ENCODE results near the gene FAM163B. TPM values are rescaled to one million over a fixed set of nuclear protein-coding genes. Genes with fewer than 3 reads are reported as not detected.

FAM163B gene
- total RNA-seq (2014; rRNA removed; shearing (Covaris generic)) (0.23 and 1.3 TPM in 2 replicates), polyA plus RNA-seq (2016; fragmentation: Nextera tagmentation; extraction: Ambion mirVana) (0.60 and 0.71 TPM in 2 replicates)
- long read RNA-seq, result 0 reads

GRCh38 chr9:133609311-133610098 is at the start of gene FAM163B:
TSS of gene FAM163B (minus strand) at chr9:133609389. CDS start at chr9:133580223, 29,166 bp downstream.
- Histone ChIP-seq H2AFZ (0 out of 2 replicates have a peak within 1 kb of the TSS, but pooled peaks have one; percentile 43), H3F3A (replicated peaks; ENCODE audit: low read depth) (no peaks in the 10 kb centered on the region), H3K36me3 (ENCODE audit: insufficient read depth) (no peaks in the 10 kb centered on the region), H3K79me2 (replicated peaks; ENCODE audit: insufficient read depth) (no peaks in the 10 kb centered on the region), H3K27me3 (ENCODE audit: insufficient read depth) (peaks cover 15% of the 10 kb centered on the region), H3K9me2 (ENCODE audit: insufficient read depth) (no peaks in the 10 kb centered on the region), H4K20me1 (replicated peaks; ENCODE audit: insufficient read depth) (no peaks in the 10 kb centered on the region), H3K4me1 (ENCODE audit: insufficient read depth) (no peaks in the 10 kb centered on the region; the same call in 1 of the 2 replicates), H3K4me3 (peak within 1 kb of the TSS; percentile 47), H3K27ac (ENCODE audit: low read depth) (no peak within 1 kb of the TSS), H3K4me2 (peak within 1 kb of the TSS; percentile 80; the same call in 1 of the 2 replicates)
- H3K4me3 Mint-ChIP-seq, result peak within 1 kb of the TSS; percentile 72
- H3K4me1 Mint-ChIP-seq, result peaks cover 12% of the 10 kb centered on the region
- H3K36me3 Mint-ChIP-seq (ENCODE audit: low read depth), result no peaks in the 10 kb centered on the region
- ATAC-seq, result peak; percentile 77
- H3K27ac Mint-ChIP-seq, result no peak within 1 kb of the TSS
- peaks cover 17% of the 10 kb centered on the region for H3K27me3 Mint-ChIP-seq (ENCODE audit: insufficient read depth, low read depth, poor library complexity)
- peak; percentile 78 for DNase-seq (ENCODE audit: low spot score)
- H3K9me3 Mint-ChIP-seq, result no peaks in the 10 kb centered on the region
- TF ChIP-seq REST (IDR thresholded peaks at IDR 0.05; ENCODE audit: unreplicated experiment) (peak; percentile 85), JUNB (IDR thresholded peaks at IDR 0.05; ENCODE audit: unreplicated experiment) (no peak), ZNF331 (CRISPR knock-in tag; IDR thresholded peaks at IDR 0.05; ENCODE audit: low read depth) (no peak), EZH2 (IDR thresholded peaks at IDR 0.05; ENCODE audit: low read depth, unreplicated experiment) (no peak), EZH2phosphoT487 (IDR thresholded peaks at IDR 0.05; ENCODE audit: unreplicated experiment) (no peak), NANOG (IDR thresholded peaks at IDR 0.05; ENCODE audit: borderline replicate concordance) (no peak), POLR2AphosphoS5 (IDR thresholded peaks at IDR 0.05; ENCODE audit: low read depth) (no peak), ETS1 (IDR thresholded peaks at IDR 0.05) (no peak), CREB1 (CRISPR knock-in tag; IDR thresholded peaks at IDR 0.05; ENCODE audit: low read depth) (peak; percentile 45)
- TF ChIP-seq, protein P1, sequence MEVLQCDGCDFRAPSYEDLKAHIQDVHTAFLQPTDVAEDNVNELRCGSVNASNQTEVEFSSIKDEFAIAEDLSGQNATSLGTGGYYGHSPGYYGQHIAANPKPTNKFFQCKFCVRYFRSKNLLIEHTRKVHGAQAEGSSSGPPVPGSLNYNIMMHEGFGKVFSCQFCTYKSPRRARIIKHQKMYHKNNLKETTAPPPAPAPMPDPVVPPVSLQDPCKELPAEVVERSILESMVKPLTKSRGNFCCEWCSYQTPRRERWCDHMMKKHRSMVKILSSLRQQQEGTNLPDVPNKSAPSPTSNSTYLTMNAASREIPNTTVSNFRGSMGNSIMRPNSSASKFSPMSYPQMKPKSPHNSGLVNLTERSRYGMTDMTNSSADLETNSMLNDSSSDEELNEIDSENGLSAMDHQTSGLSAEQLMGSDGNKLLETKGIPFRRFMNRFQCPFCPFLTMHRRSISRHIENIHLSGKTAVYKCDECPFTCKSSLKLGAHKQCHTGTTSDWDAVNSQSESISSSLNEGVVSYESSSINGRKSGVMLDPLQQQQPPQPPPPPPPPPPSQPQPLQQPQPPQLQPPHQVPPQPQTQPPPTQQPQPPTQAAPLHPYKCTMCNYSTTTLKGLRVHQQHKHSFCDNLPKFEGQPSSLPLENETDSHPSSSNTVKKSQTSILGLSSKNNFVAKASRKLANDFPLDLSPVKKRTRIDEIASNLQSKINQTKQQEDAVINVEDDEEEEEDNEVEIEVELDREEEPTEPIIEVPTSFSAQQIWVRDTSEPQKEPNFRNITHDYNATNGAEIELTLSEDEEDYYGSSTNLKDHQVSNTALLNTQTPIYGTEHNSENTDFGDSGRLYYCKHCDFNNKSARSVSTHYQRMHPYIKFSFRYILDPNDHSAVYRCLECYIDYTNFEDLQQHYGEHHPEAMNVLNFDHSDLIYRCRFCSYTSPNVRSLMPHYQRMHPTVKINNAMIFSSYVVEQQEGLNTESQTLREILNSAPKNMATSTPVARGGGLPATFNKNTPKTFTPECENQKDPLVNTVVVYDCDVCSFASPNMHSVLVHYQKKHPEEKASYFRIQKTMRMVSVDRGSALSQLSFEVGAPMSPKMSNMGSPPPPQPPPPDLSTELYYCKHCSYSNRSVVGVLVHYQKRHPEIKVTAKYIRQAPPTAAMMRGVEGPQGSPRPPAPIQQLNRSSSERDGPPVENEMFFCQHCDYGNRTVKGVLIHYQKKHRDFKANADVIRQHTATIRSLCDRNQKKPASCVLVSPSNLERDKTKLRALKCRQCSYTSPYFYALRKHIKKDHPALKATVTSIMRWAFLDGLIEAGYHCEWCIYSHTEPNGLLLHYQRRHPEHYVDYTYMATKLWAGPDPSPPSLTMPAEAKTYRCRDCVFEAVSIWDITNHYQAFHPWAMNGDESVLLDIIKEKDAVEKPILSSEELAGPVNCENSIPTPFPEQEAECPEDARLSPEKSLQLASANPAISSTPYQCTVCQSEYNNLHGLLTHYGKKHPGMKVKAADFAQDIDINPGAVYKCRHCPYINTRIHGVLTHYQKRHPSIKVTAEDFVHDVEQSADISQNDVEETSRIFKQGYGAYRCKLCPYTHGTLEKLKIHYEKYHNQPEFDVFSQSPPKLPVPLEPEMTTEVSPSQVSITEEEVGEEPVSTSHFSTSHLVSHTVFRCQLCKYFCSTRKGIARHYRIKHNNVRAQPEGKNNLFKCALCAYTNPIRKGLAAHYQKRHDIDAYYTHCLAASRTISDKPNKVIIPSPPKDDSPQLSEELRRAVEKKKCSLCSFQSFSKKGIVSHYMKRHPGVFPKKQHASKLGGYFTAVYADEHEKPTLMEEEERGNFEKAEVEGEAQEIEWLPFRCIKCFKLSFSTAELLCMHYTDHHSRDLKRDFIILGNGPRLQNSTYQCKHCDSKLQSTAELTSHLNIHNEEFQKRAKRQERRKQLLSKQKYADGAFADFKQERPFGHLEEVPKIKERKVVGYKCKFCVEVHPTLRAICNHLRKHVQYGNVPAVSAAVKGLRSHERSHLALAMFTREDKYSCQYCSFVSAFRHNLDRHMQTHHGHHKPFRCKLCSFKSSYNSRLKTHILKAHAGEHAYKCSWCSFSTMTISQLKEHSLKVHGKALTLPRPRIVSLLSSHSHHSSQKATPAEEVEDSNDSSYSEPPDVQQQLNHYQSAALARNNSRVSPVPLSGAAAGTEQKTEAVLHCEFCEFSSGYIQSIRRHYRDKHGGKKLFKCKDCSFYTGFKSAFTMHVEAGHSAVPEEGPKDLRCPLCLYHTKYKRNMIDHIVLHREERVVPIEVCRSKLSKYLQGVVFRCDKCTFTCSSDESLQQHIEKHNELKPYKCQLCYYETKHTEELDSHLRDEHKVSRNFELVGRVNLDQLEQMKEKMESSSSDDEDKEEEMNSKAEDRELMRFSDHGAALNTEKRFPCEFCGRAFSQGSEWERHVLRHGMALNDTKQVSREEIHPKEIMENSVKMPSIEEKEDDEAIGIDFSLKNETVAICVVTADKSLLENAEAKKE (CRISPR knock-in tag; IDR thresholded peaks at IDR 0.05), result no peak
